Measurements from ENCODE around the gene XKR7.

Gene XKR7

DNA sequence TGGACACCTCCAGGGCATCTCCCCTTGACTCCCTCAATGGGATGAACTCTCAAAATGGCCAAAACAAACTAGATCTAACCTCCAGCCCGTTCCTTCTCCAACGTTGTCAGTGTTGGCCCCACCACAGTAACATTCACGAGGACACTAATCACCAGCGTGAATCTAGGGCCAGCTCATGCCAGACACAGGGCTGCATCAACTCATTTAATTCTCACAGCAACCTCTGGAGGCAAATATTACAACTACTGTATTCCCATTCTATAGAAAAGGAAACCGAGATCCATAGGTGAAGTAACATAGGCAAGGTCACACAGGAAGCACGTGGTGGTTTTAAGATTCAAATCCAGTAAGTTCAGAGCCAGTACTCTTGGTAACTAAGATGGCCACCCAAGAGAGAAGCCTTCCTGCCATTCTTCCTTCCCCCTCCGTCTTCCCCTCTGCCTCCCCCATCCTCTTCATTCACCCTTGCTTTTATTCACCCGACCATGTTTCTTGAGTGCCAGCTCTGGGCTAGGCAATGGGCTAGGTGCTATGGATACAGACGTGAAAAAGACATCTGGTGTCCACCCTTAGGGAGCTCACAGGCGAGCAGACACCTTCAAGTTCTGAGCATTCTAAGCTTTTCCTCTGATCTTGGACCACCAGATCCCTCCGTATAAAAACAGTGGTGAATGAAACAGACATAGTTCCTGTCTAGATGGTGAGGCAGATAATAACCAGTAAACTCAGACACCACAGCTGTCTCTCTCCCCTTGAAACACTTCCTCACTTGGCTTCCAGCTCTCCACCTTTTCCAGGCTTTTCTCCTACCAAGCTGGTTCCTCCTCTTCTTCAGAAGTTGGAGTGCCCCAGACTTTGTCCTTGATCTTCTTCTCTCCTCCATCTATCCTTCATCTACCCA is 51.9 kb downstream of the XKR7 start:
- Histone ChIP-seq H3K4me3 (ENCODE audit: control insufficient read depth in 1 of 7, extremely low read depth in 1 of 7, insufficient read depth in 4 of 7, low read depth in 2 of 7, low read length in 6 of 7) (peak overlapping the region in 3 of 7 experiments; percentile 31 to 66 (median 63)), H3K27ac (ENCODE audit: insufficient read depth in 1 of 2, low read depth in 1 of 2, low read length in 2 of 2, poor library complexity in 1 of 2, severe bottlenecking in 2 of 2) (no peak overlapping the region), H3K4me1 (ENCODE audit: control extremely low read depth in 1 of 4, control insufficient read depth in 4 of 4, insufficient read depth in 4 of 4, low read length in 3 of 4) (peaks cover 6 to 25% (median 19%) of the 10 kb centered on the region in 4 experiments), H3K36me3 (ENCODE audit: control insufficient read depth in 4 of 4, insufficient read depth in 4 of 4, low read length in 3 of 4) (no peaks in the 10 kb centered on the region), H3K27me3 (replicated peaks in 2 of 5; ENCODE audit: control insufficient read depth in 4 of 5, insufficient read depth in 5 of 5, low read length in 4 of 5) (peaks cover 0 to 41% (median 25%) of the 10 kb centered on the region in 5 experiments), H3K9me3 (ENCODE audit: control extremely low read depth in 1 of 5, control insufficient read depth in 4 of 5, insufficient read depth in 2 of 5, low read depth in 1 of 5, low read length in 4 of 5) (no peaks in the 10 kb centered on the region)
- ChIA-PET CTCF (interaction anchor here (0.9 to 3.4 kb wide), 5 partner anchors 11 to 79 kb away, joined by 3 to 40 read pairs (median 7); no protein-coding TSS in a partner anchor), POLR2A (interaction anchor here (1.0 kb wide), 1 partner anchor 68 kb away, joined by 3 read pairs; the partner anchor contains the start of gene PDRG1)
- WGBS (ENCODE audit: insufficient coverage): 33% methylated on average over 5 of the region's 11 CpGs
- peak in 2 of 3 donors; percentile 35 to 49 for DNase-seq

DNA sequence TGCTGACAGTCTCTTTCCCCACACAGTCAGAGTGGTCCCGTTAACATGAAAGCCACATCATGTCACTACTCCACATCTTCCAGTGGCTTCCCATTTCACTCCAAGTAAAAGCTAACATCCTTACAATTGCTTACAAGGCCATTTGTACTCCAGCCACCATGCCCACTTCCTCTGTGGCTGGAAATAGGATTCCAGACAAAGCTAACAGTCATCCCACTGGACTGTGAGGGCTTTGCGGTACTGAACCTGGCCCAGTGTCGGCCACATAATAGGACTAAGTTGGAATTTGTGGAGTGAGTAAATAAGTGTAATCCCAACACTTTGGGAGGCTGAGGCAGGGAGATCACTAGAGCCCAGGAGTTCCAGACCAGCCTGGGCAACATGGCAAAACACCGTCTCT is 53.1 kb downstream of the XKR7 start:
- Histone ChIP-seq H3K27ac (ENCODE audit: insufficient read depth in 1 of 2, low read depth in 1 of 2, low read length in 2 of 2, poor library complexity in 1 of 2, severe bottlenecking in 2 of 2) (no peak overlapping the region), H3K27me3 (replicated peaks in 2 of 5; ENCODE audit: control insufficient read depth in 4 of 5, insufficient read depth in 5 of 5, low read length in 4 of 5) (peaks cover 0 to 45% (median 23%) of the 10 kb centered on the region in 5 experiments), H3K4me3 (ENCODE audit: control insufficient read depth in 1 of 7, extremely low read depth in 1 of 7, insufficient read depth in 4 of 7, low read depth in 2 of 7, low read length in 6 of 7) (no peak overlapping the region), H3K9me3 (ENCODE audit: control extremely low read depth in 1 of 5, control insufficient read depth in 4 of 5, insufficient read depth in 2 of 5, low read depth in 1 of 5, low read length in 4 of 5) (no peaks in the 10 kb centered on the region), H3K36me3 (ENCODE audit: control insufficient read depth in 4 of 4, insufficient read depth in 4 of 4, low read length in 3 of 4) (no peaks in the 10 kb centered on the region), H3K4me1 (ENCODE audit: control extremely low read depth in 1 of 4, control insufficient read depth in 4 of 4, insufficient read depth in 4 of 4, low read length in 3 of 4) (peaks cover 6 to 25% (median 19%) of the 10 kb centered on the region in 4 experiments)
- POLR2A ChIA-PET: no interaction called here
- WGBS (ENCODE audit: insufficient coverage): 100% methylated on average over 3 of the region's 4 CpGs
- no peak for DNase-seq
- CTCF ChIA-PET: interaction anchor here (1.4 to 3.4 kb wide), 6 partner anchors 10 to 198 kb away, joined by 3 to 40 read pairs (median 6); no protein-coding TSS in a partner anchor

DNA sequence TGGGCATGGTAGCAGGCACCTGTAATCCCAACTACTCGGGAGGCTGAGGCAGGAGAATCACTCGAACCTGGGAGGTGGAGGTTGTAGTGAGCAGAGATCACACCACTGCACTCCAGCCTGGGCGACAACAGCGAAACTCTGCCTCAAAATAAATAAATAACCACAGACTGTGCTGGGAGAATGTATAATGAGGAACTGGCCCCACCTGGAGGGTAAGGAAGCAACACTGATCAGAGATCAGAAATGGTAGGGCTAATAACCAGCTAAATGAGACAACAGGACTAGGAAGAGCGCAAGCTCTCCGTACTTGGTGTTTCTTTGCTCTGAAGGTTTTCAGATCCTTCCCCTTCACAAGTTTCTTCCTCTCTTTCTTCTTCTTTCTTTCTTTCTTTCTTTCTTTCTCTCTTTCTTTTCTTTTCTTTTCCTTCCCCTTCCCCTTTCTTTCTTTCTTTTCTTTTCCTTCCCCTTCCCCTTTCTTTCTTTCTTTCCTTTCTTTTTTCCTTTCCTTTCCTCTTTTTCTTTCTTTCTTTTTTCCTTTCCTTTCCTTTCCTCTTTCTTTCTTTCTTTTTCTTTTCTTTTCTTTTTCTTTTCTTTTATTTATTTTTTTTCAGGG is 56.8 kb downstream of the XKR7 start:
- no peak overlapping the region for H3K27ac ChIP-seq (ENCODE audit: insufficient read depth in 1 of 2, low read depth in 1 of 2, low read length in 2 of 2, poor library complexity in 1 of 2, severe bottlenecking in 2 of 2)
- H3K9me3 ChIP-seq (ENCODE audit: control extremely low read depth in 1 of 5, control insufficient read depth in 4 of 5, insufficient read depth in 2 of 5, low read depth in 1 of 5, low read length in 4 of 5): no peaks in the 10 kb centered on the region
- peaks cover 0 to 27% (median 13%) of the 10 kb centered on the region in 5 experiments for H3K27me3 ChIP-seq (replicated peaks in 2 of 5; ENCODE audit: control insufficient read depth in 4 of 5, insufficient read depth in 5 of 5, low read length in 4 of 5)
- no peak overlapping the region for H3K4me3 ChIP-seq (ENCODE audit: control insufficient read depth in 1 of 7, extremely low read depth in 1 of 7, insufficient read depth in 4 of 7, low read depth in 2 of 7, low read length in 6 of 7)
- H3K36me3 ChIP-seq (ENCODE audit: control insufficient read depth in 4 of 4, insufficient read depth in 4 of 4, low read length in 3 of 4): no peaks in the 10 kb centered on the region
- peaks cover 2 to 7% (median 6%) of the 10 kb centered on the region in 4 experiments for H3K4me1 ChIP-seq (ENCODE audit: control extremely low read depth in 1 of 4, control insufficient read depth in 4 of 4, insufficient read depth in 4 of 4, low read length in 3 of 4)
- 91% methylated on average over 3 of the region's 6 CpGs for WGBS (ENCODE audit: insufficient coverage)
- DNase-seq: peak in 2 of 3 donors; percentile 50 to 65
- ChIA-PET CTCF (interaction anchor here (0.7 to 2.6 kb wide), 6 partner anchors 11 to 202 kb away, joined by 3 to 10 read pairs (median 6); no protein-coding TSS in a partner anchor), POLR2A (no interaction called here)

DNA sequence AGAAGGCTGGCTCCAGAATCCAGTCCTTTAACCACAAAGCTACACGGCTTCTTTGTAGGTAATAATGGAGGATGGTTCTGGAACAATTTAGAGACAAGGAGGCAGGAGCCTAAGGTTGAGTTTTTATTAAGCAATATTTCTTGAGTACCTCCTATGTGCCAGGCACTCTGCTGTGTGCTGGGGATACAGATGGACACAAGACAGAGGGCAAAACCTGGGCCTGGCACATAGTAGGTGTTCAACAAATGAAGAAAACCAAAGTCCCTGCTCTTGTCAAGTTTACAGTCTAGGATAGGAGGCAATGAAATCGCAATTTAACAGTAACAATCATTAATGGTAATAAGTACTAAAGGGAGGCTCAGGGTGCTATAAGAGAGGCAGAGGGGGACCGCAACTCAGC is 59.7 kb downstream of the XKR7 start:
- peaks cover 0 to 6% (median 5%) of the 10 kb centered on the region in 4 experiments for H3K4me1 ChIP-seq (ENCODE audit: control extremely low read depth in 1 of 4, control insufficient read depth in 4 of 4, insufficient read depth in 4 of 4, low read length in 3 of 4)
- no peak overlapping the region for H3K27ac ChIP-seq (ENCODE audit: insufficient read depth in 1 of 2, low read depth in 1 of 2, low read length in 2 of 2, poor library complexity in 1 of 2, severe bottlenecking in 2 of 2)
- peaks cover 0 to 15% (median 3%) of the 10 kb centered on the region in 5 experiments for H3K27me3 ChIP-seq (replicated peaks in 2 of 5; ENCODE audit: control insufficient read depth in 4 of 5, insufficient read depth in 5 of 5, low read length in 4 of 5)
- DNase-seq: no peak
- ChIA-PET POLR2A (no interaction called here), CTCF (interaction anchor here (0.9 to 1.7 kb wide), 3 partner anchors 10 to 176 kb away, joined by 3 to 5 read pairs (median 3); no protein-coding TSS in a partner anchor)
- H3K9me3 ChIP-seq (ENCODE audit: control extremely low read depth in 1 of 5, control insufficient read depth in 4 of 5, insufficient read depth in 2 of 5, low read depth in 1 of 5, low read length in 4 of 5): no peaks in the 10 kb centered on the region
- 100% methylated on average over 1 of the region's 3 CpGs for WGBS (ENCODE audit: insufficient coverage)
- no peaks in the 10 kb centered on the region for H3K36me3 ChIP-seq (ENCODE audit: control insufficient read depth in 4 of 4, insufficient read depth in 4 of 4, low read length in 3 of 4)
- no peak overlapping the region for H3K4me3 ChIP-seq (ENCODE audit: control insufficient read depth in 1 of 7, extremely low read depth in 1 of 7, insufficient read depth in 4 of 7, low read depth in 2 of 7, low read length in 6 of 7)

DNA sequence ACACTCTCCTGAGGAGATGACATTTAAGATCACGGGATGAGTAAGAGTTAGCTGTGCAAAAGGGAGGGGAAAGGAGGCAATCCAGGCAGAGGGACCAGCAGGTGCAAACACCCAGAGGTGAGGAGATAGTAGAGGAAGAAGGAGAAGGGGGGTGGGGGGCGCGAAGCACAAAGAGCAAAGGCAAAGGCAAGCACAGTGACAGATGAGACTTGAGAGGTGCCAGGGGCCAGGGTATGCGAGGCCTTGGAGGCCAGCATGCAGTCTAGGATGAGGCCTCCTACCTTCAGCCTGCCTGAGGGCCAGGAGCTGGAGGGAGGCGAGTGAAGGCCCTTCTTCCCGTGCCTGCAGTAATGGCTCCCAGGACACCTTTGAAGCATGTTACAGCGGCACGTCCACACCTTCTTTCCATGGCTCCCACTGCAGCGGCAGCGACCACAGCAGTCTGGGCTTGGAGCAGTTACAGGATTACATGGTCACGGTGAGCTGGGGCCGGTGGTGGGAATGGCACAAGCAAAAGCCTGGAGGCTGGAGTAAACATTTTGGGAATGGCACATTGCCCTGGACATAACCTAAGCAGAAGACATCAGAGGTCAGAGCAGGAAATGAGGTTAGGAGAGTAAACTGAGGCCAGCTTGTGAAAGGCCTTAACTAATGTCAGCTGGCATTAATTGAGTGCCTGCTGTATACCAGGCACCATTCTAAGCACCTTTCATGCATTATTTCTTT is 60.9 kb downstream of the XKR7 start:
- Histone ChIP-seq H3K36me3 (ENCODE audit: control insufficient read depth in 4 of 4, insufficient read depth in 4 of 4, low read length in 3 of 4) (no peaks in the 10 kb centered on the region), H3K4me1 (ENCODE audit: control extremely low read depth in 1 of 4, control insufficient read depth in 4 of 4, insufficient read depth in 4 of 4, low read length in 3 of 4) (peaks cover 0 to 10% (median 6%) of the 10 kb centered on the region in 4 experiments), H3K4me3 (ENCODE audit: control insufficient read depth in 1 of 7, extremely low read depth in 1 of 7, insufficient read depth in 4 of 7, low read depth in 2 of 7, low read length in 6 of 7) (no peak overlapping the region), H3K9me3 (ENCODE audit: control extremely low read depth in 1 of 5, control insufficient read depth in 4 of 5, insufficient read depth in 2 of 5, low read depth in 1 of 5, low read length in 4 of 5) (no peaks in the 10 kb centered on the region), H3K27me3 (replicated peaks in 2 of 5; ENCODE audit: control insufficient read depth in 4 of 5, insufficient read depth in 5 of 5, low read length in 4 of 5) (peaks cover 0 to 14% (median 0%) of the 10 kb centered on the region in 5 experiments), H3K27ac (ENCODE audit: insufficient read depth in 1 of 2, low read depth in 1 of 2, low read length in 2 of 2, poor library complexity in 1 of 2, severe bottlenecking in 2 of 2) (no peak overlapping the region)
- ChIA-PET CTCF (interaction anchor here (1.0 to 9.9 kb wide), 14 partner anchors 9 to 210 kb away, joined by 3 to 254 read pairs (median 8); partner anchors contain the start of gene MYLK2), POLR2A (no interaction called here)
- DNase-seq: no peak
- WGBS (ENCODE audit: insufficient coverage): 84% methylated on average over 12 of the region's 12 CpGs

DNA sequence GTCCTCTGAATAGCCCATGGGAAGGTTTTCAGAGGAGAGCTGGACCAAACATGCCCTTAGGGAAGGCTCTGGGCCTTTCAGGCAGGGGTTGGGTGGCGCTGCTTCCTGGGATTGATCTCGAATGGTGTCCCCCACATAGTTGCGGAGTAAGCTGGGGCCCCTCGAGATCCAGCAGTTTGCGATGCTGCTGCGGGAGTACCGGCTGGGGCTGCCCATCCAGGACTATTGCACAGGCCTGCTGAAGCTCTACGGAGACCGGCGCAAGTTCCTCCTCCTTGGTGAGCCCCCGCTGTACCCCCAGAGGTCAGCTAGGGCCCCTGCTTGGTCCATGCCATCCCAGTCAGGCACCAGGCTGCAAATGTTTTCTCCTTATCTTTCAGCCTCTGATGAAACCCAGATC is 61.6 kb downstream of the XKR7 start:
- H3K36me3 ChIP-seq (ENCODE audit: control insufficient read depth in 4 of 4, insufficient read depth in 4 of 4, low read length in 3 of 4): no peaks in the 10 kb centered on the region
- 95% methylated on average over 10 of the region's 11 CpGs for WGBS (ENCODE audit: insufficient coverage)
- no peaks in the 10 kb centered on the region for H3K9me3 ChIP-seq (ENCODE audit: control extremely low read depth in 1 of 5, control insufficient read depth in 4 of 5, insufficient read depth in 2 of 5, low read depth in 1 of 5, low read length in 4 of 5)
- no peak for DNase-seq
- POLR2A ChIA-PET: no interaction called here
- no peak overlapping the region for H3K4me3 ChIP-seq (ENCODE audit: control insufficient read depth in 1 of 7, extremely low read depth in 1 of 7, insufficient read depth in 4 of 7, low read depth in 2 of 7, low read length in 6 of 7)
- H3K4me1 ChIP-seq (ENCODE audit: control extremely low read depth in 1 of 4, control insufficient read depth in 4 of 4, insufficient read depth in 4 of 4, low read length in 3 of 4): peaks cover 0 to 11% (median 6%) of the 10 kb centered on the region in 4 experiments
- H3K27me3 ChIP-seq (replicated peaks in 2 of 5; ENCODE audit: control insufficient read depth in 4 of 5, insufficient read depth in 5 of 5, low read length in 4 of 5): peaks cover 0 to 9% (median 0%) of the 10 kb centered on the region in 5 experiments
- CTCF ChIA-PET: interaction anchor here (1.0 to 9.9 kb wide), 17 partner anchors 9 to 211 kb away, joined by 3 to 254 read pairs (median 8); partner anchors contain the start of gene MYLK2
- H3K27ac ChIP-seq (ENCODE audit: insufficient read depth in 1 of 2, low read depth in 1 of 2, low read length in 2 of 2, poor library complexity in 1 of 2, severe bottlenecking in 2 of 2): no peak overlapping the region

All from common myeloid progenitor, CD34-positive (primary cell).